PC-3 (cell line): Measurements from ENCODE around the gene MRPS7. TPM values are rescaled to one million over a fixed set of nuclear protein-coding genes. Genes with fewer than 3 reads are reported as not detected.

Experiments used
- ATAC-seq: fragments of 200-7000 bp; cut with Tn5 transposase; 2 replicates; pipeline ENCODE4 v1.9.1; 2020; ENCODE audit warnings: mild to moderate bottlenecking, moderate library complexity
- BruUV-seq: library from RNA; stranded (reverse); fragments of 400-500 nt; replicated peaks from 2 replicates; lab custom pipeline; 2021; lab: Mats Ljungman, UMichigan
- CTCF ChIA-PET: fragments of 300-600 bp; sonication (Branson Sonifier 250); formaldehyde crosslinking; loops from one replicate; lab custom pipeline; 2022; ENCODE audit warnings: antibody characterized with exemption; lab: Charles Lee
- POLR2A ChIA-PET: fragments of 300-600 bp; sonication (Branson Sonifier 250); formaldehyde crosslinking; loops from one replicate; lab custom pipeline; 2022; ENCODE audit warnings: antibody characterized with exemption; ENCODE audit not compliant: unreplicated experiment; lab: Charles Lee
- DNase-seq: peaks from one replicate; pipeline ENCODE4 v3.0.0-alpha.2; 2015
- H2AFZ ChIP-seq: fragments of 300-600 bp; sonication (generic); 2 replicates; pipeline ENCODE4 v1.6.0; 2016; ENCODE audit warnings: antibody characterized with exemption, low read length
- H3F3A ChIP-seq: fragments of 300-600 bp; sonication (generic); one replicate; pipeline ENCODE4 v1.6.0; 2017; ENCODE audit warnings: antibody characterized with exemption, low read length, control low read depth, mild to moderate bottlenecking; ENCODE audit not compliant: unreplicated experiment
- H3K27ac ChIP-seq: fragments of 300-600 bp; sonication (generic); 2 replicates; pipeline ENCODE4 v1.5.1; 2016; ENCODE audit warnings: mild to moderate bottlenecking, low read length
- H3K27me3 ChIP-seq: fragments of 300-600 bp; sonication (generic); 2 replicates; pipeline ENCODE4 v1.6.1; 2016; ENCODE audit warnings: low read length, mixed read lengths
- H3K36me3 ChIP-seq: fragments of 300-600 bp; sonication (generic); 2 replicates; pipeline ENCODE4 v1.6.1; 2016; ENCODE audit warnings: low read depth, mixed run types, low read length, mixed read lengths
- H3K4me1 ChIP-seq: fragments of 300-600 bp; sonication (generic); 2 replicates; pipeline ENCODE4 v1.5.1; 2016; ENCODE audit warnings: low read length; ENCODE audit not compliant: insufficient read depth
- H3K4me2 ChIP-seq: fragments of 300-600 bp; sonication (generic); 2 replicates; pipeline ENCODE4 v1.6.0; 2016; ENCODE audit warnings: low read length
- H3K4me3 ChIP-seq: fragments of 300-600 bp; sonication (generic); 2 replicates; pipeline ENCODE4 v1.5.1; 2016; ENCODE audit warnings: mild to moderate bottlenecking, low read length, mixed read lengths
- H3K79me2 ChIP-seq: fragments of 300-600 bp; sonication (generic); 2 replicates; pipeline ENCODE4 v1.6.1; 2017; ENCODE audit warnings: low read length, mixed read lengths
- H3K9ac ChIP-seq: fragments of 300-600 bp; sonication (generic); 2 replicates; pipeline ENCODE4 v1.6.0; 2016; ENCODE audit warnings: mild to moderate bottlenecking, low read length
- H3K9me2 ChIP-seq: fragments of 300-600 bp; sonication (generic); replicated peaks from 2 replicates; pipeline ENCODE4 v1.6.1; 2016; ENCODE audit warnings: mixed run types, low read length, mixed read lengths
- H3K9me3 ChIP-seq: fragments of 300-600 bp; sonication (generic); 2 replicates; pipeline ENCODE4 v1.6.1; 2016; ENCODE audit warnings: low read length, mixed read lengths
- H4K20me1 ChIP-seq: fragments of 300-600 bp; sonication (generic); 2 replicates; pipeline ENCODE4 v1.6.1; 2016; ENCODE audit warnings: low read length, mixed read lengths
- CTCF ChIP-seq: fragments of 300-600 bp; sonication (generic); conservative IDR thresholded peaks from 2 replicates; pipeline ENCODE4 v1.5.1; 2017; ENCODE audit warnings: antibody characterized with exemption, low read depth, mild to moderate bottlenecking, low read length
- EZH2 ChIP-seq: fragments of 300-600 bp; sonication (generic); IDR thresholded peaks from one replicate; pipeline ENCODE4 v1.6.1; 2017; ENCODE audit warnings: antibody characterized with exemption, mild to moderate bottlenecking, low read length; ENCODE audit not compliant: unreplicated experiment
- EZH2phosphoT487 ChIP-seq: fragments of 300-600 bp; sonication (generic); IDR thresholded peaks from 2 replicates; pipeline ENCODE4 v1.6.1; 2018; ENCODE audit warnings: mild to moderate bottlenecking, antibody characterized with exemption, low read length, borderline replicate concordance
- intact Hi-C: fragments of 100-400 bp; cut with micrococcal nuclease; formaldehyde crosslinking; loops from 2 replicates; pipeline ENCODE4 v1.9.0; 2023
- total RNA-seq: library from RNA; depleted of rRNA; stranded (reverse); fragments of >200 nt; gene quantifications from 2 replicates; pipeline ENCODE4 v1.2.3, GENCODE V29; 2014

The MRPS7 gene
- total RNA-seq, 1 experiment from 2014 or later: 144 TPM

- BruUV-seq: no TSS peak
- intact Hi-C loops: no loop called here
- Histone ChIP-seq H3K4me1 (no peaks in the 10 kb centered on the region), H4K20me1 (no peaks in the 10 kb centered on the region), H3K9ac (no peak overlapping the region), H3K36me3 (no peaks in the 10 kb centered on the region), H3K79me2 (no peaks in the 10 kb centered on the region), H3K27ac (no peak overlapping the region), H3K9me3 (no peaks in the 10 kb centered on the region), H3K4me3 (no peak overlapping the region), H2AFZ (no peak overlapping the region), H3K27me3 (no peaks in the 10 kb centered on the region), H3K4me2 (no peak overlapping the region), H3F3A (no peaks in the 10 kb centered on the region), H3K9me2 (no peaks in the 10 kb centered on the region)
- no peak for ATAC-seq
- ChIA-PET CTCF (interaction anchor here (0.5 kb wide), 1 partner anchor 29 kb away, joined by 4 read pairs; the partner anchor contains the start of gene MIF4GD), POLR2A (no interaction called here)
- TF ChIP-seq CTCF: no peak
- DNase-seq: no peak
These were observed 38.6 kb downstream of the MRPS7 start for GRCh38 chr17:75300280-75300679.

GRCh38 chr17:75301049-75301448 is 39.4 kb downstream of the MRPS7 start:
- H3K27ac ChIP-seq: no peak overlapping the region
- H2AFZ ChIP-seq: no peak overlapping the region
- TF ChIP-seq EZH2phosphoT487 (no peak), EZH2 (no peak), CTCF (no peak)
- DNase-seq (no peak), ATAC-seq (no peak)
- ChIA-PET POLR2A (no interaction called here), CTCF (no interaction called here)
- H3K9me3 ChIP-seq: no peaks in the 10 kb centered on the region
- H3F3A ChIP-seq: no peaks in the 10 kb centered on the region
- no peaks in the 10 kb centered on the region for H3K79me2 ChIP-seq
- no peaks in the 10 kb centered on the region for H3K36me3 ChIP-seq
- BruUV-seq: no TSS peak
- H3K9me2 ChIP-seq: no peaks in the 10 kb centered on the region
- H3K4me1 ChIP-seq: no peaks in the 10 kb centered on the region
- H3K4me3 ChIP-seq: no peak overlapping the region
- intact Hi-C loops: no loop called here
- no peaks in the 10 kb centered on the region for H4K20me1 ChIP-seq
- H3K9ac ChIP-seq: no peak overlapping the region
- no peak overlapping the region for H3K4me2 ChIP-seq
- no peaks in the 10 kb centered on the region for H3K27me3 ChIP-seq

GRCh38 chr17:75301502-75302206 is 40.0 kb downstream of the MRPS7 start:
- Histone ChIP-seq H3K79me2 (no peaks in the 10 kb centered on the region), H3F3A (no peaks in the 10 kb centered on the region), H3K9me3 (no peaks in the 10 kb centered on the region), H3K4me1 (no peaks in the 10 kb centered on the region), H3K9me2 (no peaks in the 10 kb centered on the region), H3K4me3 (no peak overlapping the region), H4K20me1 (no peaks in the 10 kb centered on the region), H3K9ac (no peak overlapping the region), H3K36me3 (no peaks in the 10 kb centered on the region), H3K27me3 (no peaks in the 10 kb centered on the region), H3K27ac (no peak overlapping the region), H3K4me2 (no peak overlapping the region), H2AFZ (no peak overlapping the region)
- ATAC-seq (no peak), DNase-seq (no peak)
- intact Hi-C loops: no loop called here
- ChIA-PET CTCF (no interaction called here), POLR2A (no interaction called here)
- BruUV-seq: no TSS peak
- no peak for TF ChIP-seq CTCF
- no peak for TF ChIP-seq EZH2phosphoT487
- no peak for TF ChIP-seq EZH2
